ENCODE data around the gene ADI1.

DNA sequence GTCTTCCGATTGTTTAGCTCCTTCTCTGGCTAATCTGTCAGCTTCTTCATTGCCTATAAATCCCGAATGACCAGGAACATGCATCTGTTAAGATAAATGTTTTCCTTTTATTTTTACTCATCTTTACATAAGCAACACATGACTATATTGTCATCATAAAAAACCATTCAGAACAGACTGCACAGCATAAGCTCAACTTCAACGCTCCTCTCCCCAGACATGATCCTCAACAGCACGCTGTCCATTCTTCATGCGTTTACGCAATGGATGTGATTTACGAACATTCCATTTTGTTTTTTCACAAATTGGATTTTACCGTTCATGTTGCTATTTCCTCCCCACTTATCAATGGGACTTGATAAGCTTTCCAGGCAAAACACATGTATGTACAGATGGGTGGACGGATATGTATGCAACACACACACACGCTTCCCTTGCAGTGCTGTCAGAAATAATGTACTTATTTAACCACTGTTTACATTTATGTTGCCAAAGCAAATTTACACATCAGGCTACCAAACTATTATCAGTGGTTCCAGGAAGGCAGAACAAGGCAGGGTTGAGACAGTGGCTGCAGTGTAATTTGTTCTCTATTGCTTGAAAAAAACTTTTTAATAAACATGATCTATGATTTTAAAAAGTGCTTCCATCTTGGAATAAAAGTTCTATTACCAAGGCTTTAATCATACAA is 26.6 kb upstream of the ADI1 start:
- TF ChIP-seq, protein P1, sequence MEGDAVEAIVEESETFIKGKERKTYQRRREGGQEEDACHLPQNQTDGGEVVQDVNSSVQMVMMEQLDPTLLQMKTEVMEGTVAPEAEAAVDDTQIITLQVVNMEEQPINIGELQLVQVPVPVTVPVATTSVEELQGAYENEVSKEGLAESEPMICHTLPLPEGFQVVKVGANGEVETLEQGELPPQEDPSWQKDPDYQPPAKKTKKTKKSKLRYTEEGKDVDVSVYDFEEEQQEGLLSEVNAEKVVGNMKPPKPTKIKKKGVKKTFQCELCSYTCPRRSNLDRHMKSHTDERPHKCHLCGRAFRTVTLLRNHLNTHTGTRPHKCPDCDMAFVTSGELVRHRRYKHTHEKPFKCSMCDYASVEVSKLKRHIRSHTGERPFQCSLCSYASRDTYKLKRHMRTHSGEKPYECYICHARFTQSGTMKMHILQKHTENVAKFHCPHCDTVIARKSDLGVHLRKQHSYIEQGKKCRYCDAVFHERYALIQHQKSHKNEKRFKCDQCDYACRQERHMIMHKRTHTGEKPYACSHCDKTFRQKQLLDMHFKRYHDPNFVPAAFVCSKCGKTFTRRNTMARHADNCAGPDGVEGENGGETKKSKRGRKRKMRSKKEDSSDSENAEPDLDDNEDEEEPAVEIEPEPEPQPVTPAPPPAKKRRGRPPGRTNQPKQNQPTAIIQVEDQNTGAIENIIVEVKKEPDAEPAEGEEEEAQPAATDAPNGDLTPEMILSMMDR (IDR thresholded peaks at IDR 0.05; ENCODE audit: insufficient read depth, low read depth, low read length) = no peak
- no peak for TF ChIP-seq EZH2 (IDR thresholded peaks at IDR 0.05; ENCODE audit: insufficient read depth, low read length)

All from astrocyte (in vitro differentiated cells and primary cell).